ENCODE measurements around the gene DSTN.

DSTN gene

GRCh38 chr20:17586250-17586649, 16.4 kb downstream of the DSTN start:
- Mint-ChIP-seq H3K4me3 (no peak overlapping the region), H3K36me3 (peaks cover 5% of the 10 kb centered on the region), H3K27ac (no peak overlapping the region), H3K27me3 (no peaks in the 10 kb centered on the region), H3K9me3 (no peaks in the 10 kb centered on the region), H3K4me1 (no peaks in the 10 kb centered on the region)
- ATAC-seq, result no peak

DNA sequence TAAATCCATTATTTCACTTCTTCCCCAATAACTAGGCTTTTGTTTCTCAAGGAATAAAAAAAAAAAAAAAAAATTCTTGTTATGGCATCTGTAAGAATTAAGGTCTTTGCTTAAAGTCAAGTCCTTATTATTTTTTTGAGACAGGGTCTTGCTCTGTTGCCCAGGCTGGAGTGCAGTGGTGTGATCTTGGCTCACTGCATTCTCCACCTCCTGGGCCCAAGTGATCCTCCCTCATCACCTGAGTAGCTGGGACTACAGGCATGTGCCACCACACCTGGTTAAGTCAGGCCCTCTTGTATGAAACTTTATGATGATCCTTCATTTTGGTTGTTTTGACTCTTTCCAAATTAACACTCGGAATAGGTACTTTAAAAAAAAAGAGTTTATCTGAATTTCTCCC, 17.3 kb downstream of the DSTN start:
- no peaks in the 10 kb centered on the region for H3K27me3 Mint-ChIP-seq
- H3K9me3 Mint-ChIP-seq, result no peaks in the 10 kb centered on the region
- no peak overlapping the region for H3K27ac Mint-ChIP-seq
- no peaks in the 10 kb centered on the region for H3K4me1 Mint-ChIP-seq
- peaks cover 5% of the 10 kb centered on the region for H3K36me3 Mint-ChIP-seq
- no peak for ATAC-seq
- H3K4me3 Mint-ChIP-seq, result no peak overlapping the region

DNA sequence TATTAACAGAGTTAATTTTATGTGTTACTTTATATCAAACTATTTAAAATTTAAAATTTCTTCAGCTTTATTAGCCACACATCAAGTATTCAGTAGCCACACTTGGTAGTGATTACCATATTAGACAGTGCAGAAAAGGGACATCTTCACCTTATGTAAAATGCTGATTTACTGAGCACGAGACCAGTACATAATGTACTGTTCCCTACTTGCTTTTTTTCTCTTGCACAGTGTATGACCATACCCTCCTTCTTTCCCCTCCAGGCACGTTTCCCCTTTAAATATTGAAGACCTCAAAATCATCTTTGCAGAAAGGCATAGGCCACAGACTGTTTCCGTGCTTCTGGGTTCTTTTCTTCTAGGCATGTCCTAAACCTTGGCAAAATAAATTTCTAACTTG, 17.9 kb downstream of the DSTN start:
- no peak overlapping the region for H3K4me3 Mint-ChIP-seq
- H3K27ac Mint-ChIP-seq, result no peak overlapping the region
- H3K36me3 Mint-ChIP-seq, result peaks cover 7% of the 10 kb centered on the region
- H3K27me3 Mint-ChIP-seq, result no peaks in the 10 kb centered on the region
- no peaks in the 10 kb centered on the region for H3K9me3 Mint-ChIP-seq
- H3K4me1 Mint-ChIP-seq, result peaks cover 2% of the 10 kb centered on the region
- ATAC-seq, result no peak

DNA sequence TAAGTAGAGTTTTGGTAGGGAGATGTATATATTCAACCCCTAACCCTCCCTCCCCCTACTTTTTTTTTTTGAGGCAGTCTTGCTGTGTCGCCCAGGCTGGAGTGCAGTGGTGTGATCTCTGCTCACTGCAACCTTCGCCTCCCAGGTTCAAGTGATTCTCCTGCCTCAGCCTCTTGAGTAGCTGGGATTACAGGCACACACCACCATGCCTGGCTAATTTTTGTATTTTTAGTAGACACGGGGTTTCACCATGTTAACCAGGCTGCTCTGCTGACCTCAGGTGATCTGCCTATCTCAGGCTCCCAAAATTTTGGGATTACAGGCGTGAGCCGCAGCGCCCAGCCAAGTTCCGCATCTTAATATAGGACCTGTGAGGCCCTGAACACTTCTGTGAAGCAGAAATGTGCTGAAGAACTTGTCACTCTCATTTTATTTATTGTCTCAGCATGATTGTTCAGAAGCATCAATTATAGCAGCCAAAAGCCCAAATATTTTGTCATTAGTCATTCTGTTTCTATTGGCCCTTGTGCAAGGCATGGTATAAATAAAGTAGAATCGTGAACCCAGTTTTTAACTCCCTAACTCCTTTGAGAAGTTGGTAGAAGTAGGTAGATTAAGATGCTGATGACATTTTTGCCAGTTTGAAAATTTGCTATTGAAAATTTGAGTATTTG, 19.4 kb downstream of the DSTN start:
- Mint-ChIP-seq H3K9me3 (no peaks in the 10 kb centered on the region), H3K27ac (no peak overlapping the region), H3K36me3 (peaks cover 11% of the 10 kb centered on the region), H3K4me1 (peaks cover 6% of the 10 kb centered on the region), H3K4me3 (no peak overlapping the region), H3K27me3 (no peaks in the 10 kb centered on the region)
- no peak for ATAC-seq

DNA sequence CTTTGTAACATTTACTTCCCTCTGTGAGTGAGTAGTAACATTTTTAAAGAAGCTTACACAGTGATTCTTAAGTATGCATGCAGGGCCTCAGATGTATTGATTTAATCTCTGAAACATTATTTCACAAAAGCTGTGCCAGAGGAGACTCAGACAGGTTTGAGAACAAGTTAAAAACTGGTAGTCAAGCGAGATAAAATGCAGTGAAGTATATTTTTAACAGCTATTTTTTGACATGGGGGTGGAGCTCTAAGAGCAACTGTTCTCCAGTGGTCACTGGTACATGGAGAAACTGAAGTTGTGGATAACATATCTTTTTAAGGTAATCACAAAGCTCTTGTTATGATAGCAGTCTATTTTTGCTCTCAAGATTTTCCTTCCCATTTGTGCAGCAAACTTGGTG, 20.4 kb downstream of the DSTN start:
- Mint-ChIP-seq H3K9me3 (no peaks in the 10 kb centered on the region), H3K4me3 (no peak overlapping the region), H3K36me3 (peaks cover 6% of the 10 kb centered on the region), H3K27me3 (no peaks in the 10 kb centered on the region), H3K4me1 (peaks cover 6% of the 10 kb centered on the region), H3K27ac (no peak overlapping the region)
- ATAC-seq, result no peak

DNA sequence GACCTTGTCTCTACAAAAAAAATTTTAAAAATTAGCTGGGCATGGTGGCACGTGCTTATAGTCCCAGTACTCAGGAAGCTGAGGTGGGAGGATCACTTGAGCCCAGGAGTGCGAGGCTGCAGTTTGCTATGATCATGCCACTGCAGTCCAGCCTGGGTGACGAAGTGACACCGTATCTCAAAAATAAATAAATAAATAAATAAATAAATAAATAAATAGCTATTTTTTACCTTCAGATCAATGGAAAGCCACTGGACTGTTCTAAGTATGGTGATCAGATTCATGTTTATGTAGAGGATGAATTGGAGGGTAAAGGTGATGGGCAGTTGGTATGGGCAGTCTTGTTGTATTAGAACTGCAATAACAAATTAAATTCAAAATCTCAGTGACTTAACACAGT, 24.0 kb downstream of the DSTN start:
- H3K4me3 Mint-ChIP-seq, result no peak overlapping the region
- H3K27me3 Mint-ChIP-seq, result no peaks in the 10 kb centered on the region
- H3K4me1 Mint-ChIP-seq, result peaks cover 6% of the 10 kb centered on the region
- no peak overlapping the region for H3K27ac Mint-ChIP-seq
- H3K36me3 Mint-ChIP-seq, result peaks cover 13% of the 10 kb centered on the region
- peaks cover 2% of the 10 kb centered on the region for H3K9me3 Mint-ChIP-seq
- no peak for ATAC-seq

DNA sequence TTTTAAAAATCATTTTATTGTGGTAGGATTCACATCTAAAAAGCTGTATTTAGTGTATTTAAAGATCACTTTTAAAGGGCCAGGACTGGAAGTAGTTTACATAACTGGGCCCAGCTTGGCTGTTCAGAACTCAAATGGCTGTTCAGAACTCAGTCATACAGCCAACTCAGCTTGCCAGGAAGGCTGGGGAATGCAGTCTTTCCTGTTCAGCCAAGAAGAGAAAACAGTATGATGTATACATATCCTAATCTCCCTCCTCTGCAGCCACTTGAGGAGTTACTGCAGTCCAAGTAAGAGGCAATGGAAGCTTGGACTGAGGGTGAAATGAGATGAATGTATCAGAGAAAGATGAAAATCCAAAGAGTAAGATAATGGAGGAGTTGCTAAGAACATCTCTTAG, 24.6 kb downstream of the DSTN start:
- Mint-ChIP-seq H3K4me3 (no peak overlapping the region), H3K36me3 (peaks cover 13% of the 10 kb centered on the region), H3K27ac (no peak overlapping the region), H3K27me3 (no peaks in the 10 kb centered on the region), H3K9me3 (peaks cover 2% of the 10 kb centered on the region), H3K4me1 (peaks cover 6% of the 10 kb centered on the region)
- no peak for ATAC-seq

- Mint-ChIP-seq H3K27me3 (no peaks in the 10 kb centered on the region), H3K27ac (no peak overlapping the region), H3K4me3 (no peak overlapping the region), H3K36me3 (peaks cover 16% of the 10 kb centered on the region), H3K9me3 (peaks cover 2% of the 10 kb centered on the region), H3K4me1 (peaks cover 6% of the 10 kb centered on the region)
- no peak for ATAC-seq
Measured at GRCh38 chr20:17595856-17596255, 26.0 kb downstream of the DSTN start.

GRCh38 chr20:17598013-17598550, 28.2 kb downstream of the DSTN start:
- no peak overlapping the region for H3K27ac Mint-ChIP-seq
- no peaks in the 10 kb centered on the region for H3K27me3 Mint-ChIP-seq
- H3K4me3 Mint-ChIP-seq, result no peak overlapping the region
- H3K9me3 Mint-ChIP-seq, result peaks cover 2% of the 10 kb centered on the region
- H3K36me3 Mint-ChIP-seq, result peaks cover 21% of the 10 kb centered on the region
- ATAC-seq, result no peak
- peaks cover 6% of the 10 kb centered on the region for H3K4me1 Mint-ChIP-seq

DNA sequence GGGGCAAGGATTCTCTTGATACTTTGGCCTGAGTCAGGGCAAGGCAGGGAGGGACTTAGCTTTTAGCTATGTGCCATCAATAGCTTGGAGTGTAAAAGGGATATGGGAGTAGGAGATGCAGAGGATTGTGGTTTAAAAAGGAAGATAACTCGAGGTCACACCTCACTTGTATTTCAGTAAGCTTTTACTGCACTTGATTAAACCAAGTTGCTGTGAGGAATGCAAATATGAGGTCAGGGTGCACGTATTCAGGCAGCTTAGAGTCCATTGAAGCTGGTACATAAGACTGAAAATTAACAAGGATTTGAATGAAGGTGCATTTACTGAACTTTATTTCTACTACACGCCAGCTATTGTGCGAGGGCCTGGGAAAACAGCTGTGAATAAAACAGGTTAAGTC, 32.1 kb downstream of the DSTN start:
- ATAC-seq, result no peak
- Mint-ChIP-seq H3K36me3 (peaks cover 31% of the 10 kb centered on the region), H3K27ac (no peak overlapping the region)

DNA sequence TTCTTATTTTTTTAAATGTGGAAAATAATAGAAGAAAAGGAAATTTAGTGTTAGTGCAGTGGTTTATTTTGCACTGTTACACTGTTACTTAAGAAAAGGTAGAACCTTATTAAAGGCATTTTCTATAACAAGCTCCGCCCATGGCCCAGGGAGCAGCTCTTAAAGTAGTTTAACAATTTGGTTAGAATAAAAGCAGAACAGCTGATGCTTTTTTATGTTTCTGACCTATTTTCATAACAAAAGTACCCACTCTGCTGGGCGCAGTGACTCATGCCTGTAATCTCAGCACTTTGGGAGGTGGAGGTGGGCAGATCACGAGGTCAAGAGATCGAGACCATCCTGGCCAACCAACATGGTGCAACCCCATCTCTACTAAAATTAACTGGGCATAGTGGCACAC, 32.6 kb downstream of the DSTN start:
- Mint-ChIP-seq H3K27ac (no peak overlapping the region), H3K27me3 (no peaks in the 10 kb centered on the region), H3K9me3 (peaks cover 2% of the 10 kb centered on the region), H3K36me3 (peaks cover 29% of the 10 kb centered on the region), H3K4me1 (peaks cover 5% of the 10 kb centered on the region), H3K4me3 (no peak overlapping the region)
- no peak for ATAC-seq

More for the DNA sequence above, 32.1 kb downstream of the DSTN start:
- Mint-ChIP-seq H3K27me3 (no peaks in the 10 kb centered on the region), H3K4me1 (peaks cover 5% of the 10 kb centered on the region), H3K4me3 (no peak overlapping the region), H3K9me3 (peaks cover 2% of the 10 kb centered on the region)

DNA sequence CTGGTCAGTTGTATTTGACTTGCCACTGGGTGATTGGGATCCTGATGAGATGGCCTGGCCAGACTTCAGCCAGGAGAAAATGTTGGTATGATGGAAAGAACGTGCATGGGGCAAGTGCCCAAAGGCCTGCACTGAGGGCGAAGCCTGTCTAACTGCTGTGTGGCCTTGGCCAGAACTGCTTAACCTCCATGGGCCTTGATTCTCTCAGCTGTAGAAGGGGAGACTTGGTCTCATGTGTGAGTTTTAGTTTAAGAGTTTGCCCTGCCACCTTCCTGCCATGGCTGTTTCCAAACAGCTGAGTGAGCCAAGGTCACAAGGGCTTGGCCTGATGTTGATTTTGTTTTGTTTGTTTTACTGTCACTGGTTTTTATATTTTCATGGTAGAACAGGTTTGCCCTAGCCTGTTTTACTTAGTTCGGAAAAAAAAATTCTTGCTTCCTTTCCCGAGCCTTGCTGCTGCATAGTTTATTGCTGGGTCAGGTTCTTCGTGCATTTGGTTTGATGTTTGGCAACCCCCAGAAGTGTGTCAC, 35.3 kb downstream of the DSTN start:
- no peaks in the 10 kb centered on the region for H3K9me3 Mint-ChIP-seq
- peak overlapping the region; percentile 27 for H3K27ac Mint-ChIP-seq
- peaks cover 32% of the 10 kb centered on the region for H3K36me3 Mint-ChIP-seq
- no peak for ATAC-seq
- H3K27me3 Mint-ChIP-seq, result no peaks in the 10 kb centered on the region
- H3K4me1 Mint-ChIP-seq, result peaks cover 10% of the 10 kb centered on the region
- no peak overlapping the region for H3K4me3 Mint-ChIP-seq

DNA sequence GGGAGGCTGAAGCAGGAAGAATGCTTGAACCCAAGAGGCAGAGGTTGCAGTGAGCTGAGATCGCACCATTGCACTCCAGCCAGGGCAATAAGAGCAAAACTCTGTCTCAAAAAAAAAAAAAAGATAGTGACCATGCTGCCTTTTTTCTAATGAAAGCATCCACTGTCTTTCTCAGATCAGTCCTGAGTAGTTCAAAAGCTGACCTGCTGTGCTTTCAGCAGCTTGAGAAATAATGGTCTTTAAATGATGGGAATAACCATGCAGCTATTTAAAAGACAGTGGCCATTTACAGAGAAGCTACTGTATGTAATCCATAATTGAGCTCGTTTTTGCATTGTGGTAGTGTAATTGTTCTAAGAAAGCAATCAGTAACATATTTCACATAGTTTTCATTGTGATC, 36.1 kb downstream of the DSTN start:
- Mint-ChIP-seq H3K4me1 (peaks cover 11% of the 10 kb centered on the region), H3K27me3 (no peaks in the 10 kb centered on the region), H3K4me3 (no peak overlapping the region), H3K27ac (no peak overlapping the region), H3K36me3 (peaks cover 27% of the 10 kb centered on the region), H3K9me3 (no peaks in the 10 kb centered on the region)
- no peak for ATAC-seq

- Mint-ChIP-seq H3K4me3 (no peak overlapping the region), H3K27me3 (no peaks in the 10 kb centered on the region), H3K27ac (no peak overlapping the region), H3K4me1 (peaks cover 6% of the 10 kb centered on the region), H3K9me3 (no peaks in the 10 kb centered on the region), H3K36me3 (peaks cover 18% of the 10 kb centered on the region)
- ATAC-seq, result no peak
Measured at GRCh38 chr20:17608701-17609497, 39.0 kb downstream of the DSTN start.

DNA sequence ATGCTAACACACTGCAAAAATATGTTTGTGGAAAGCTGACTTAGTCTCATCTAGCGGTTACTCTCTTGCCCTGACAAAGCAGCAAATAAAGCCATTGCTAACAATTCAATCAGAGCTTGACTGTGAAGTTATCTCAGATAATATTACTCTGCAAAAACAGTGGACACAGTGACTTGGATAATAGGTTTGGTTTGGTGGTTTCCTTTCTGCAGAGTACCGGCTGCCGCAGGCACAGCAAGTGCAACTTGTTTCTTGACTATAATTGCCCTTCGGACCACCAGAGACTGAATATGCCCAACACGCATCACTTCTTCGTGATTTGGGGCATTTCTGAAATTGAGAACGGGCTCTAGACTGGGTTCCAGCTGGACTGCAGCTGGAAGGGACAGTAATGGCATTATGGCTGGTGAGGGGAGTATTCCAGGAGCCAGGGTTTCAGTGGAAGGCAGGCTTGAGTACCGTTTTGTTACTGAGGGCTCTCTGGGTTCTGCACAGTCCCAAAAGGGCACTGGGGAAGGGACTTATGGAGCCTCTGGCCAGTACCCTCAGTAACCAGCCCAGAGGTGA, 40.0 kb downstream of the DSTN start:
- Mint-ChIP-seq H3K27me3 (no peaks in the 10 kb centered on the region), H3K27ac (no peak overlapping the region), H3K36me3 (peaks cover 14% of the 10 kb centered on the region), H3K4me3 (no peak overlapping the region), H3K9me3 (no peaks in the 10 kb centered on the region), H3K4me1 (peaks cover 6% of the 10 kb centered on the region)
- no peak for ATAC-seq

All from stimulated activated memory B cell treated with anti-CD40 and anti-IgM and Interleukin-4, amounts not matched to agents 10 μg/mL and 1 μg/mL and 100 μg/mL, for 72 hours (primary cell).